Endothelial cell of hepatic sinusoid (primary cell): Measurements from ENCODE around the gene TMEM72.

Experiments
- in situ Hi-C: cut with HindIII; loops from 2 replicates; pipeline ENCODE4 v1.10.0; 2017; ENCODE audit warnings: low sequenced_read_pairs

TMEM72 gene

DNA sequence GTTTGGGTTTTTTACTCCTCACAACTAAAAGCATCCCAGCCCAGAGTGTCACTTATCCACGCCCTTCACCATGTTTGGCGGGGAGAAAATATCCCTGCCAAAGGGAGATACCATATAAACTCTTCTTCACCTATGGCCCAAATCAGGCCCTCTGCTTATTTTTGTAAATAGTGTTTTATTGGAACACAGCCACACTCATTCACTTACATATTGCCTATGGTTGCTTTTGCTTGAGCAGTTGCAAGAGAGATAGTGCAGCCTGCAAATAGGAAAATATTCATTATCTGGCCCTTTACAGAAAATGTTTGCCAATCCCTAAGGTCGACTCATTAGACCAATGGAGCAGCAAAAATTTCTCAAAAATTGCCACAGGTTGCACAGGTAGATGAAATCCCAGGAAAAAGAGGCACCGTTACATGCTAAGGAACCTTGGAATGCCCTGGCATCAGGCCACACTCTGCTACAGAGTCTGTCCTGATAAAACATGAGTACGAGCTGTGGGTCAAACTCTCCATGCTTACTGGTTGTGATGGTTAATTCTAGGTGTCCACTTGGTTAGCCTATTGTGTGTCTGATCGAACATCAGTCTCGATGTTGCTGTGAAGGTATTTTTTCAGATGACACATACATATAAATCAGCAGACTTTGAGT is 40.6 kb downstream of the TMEM72 start:
- in situ Hi-C loops = no loop called here

DNA sequence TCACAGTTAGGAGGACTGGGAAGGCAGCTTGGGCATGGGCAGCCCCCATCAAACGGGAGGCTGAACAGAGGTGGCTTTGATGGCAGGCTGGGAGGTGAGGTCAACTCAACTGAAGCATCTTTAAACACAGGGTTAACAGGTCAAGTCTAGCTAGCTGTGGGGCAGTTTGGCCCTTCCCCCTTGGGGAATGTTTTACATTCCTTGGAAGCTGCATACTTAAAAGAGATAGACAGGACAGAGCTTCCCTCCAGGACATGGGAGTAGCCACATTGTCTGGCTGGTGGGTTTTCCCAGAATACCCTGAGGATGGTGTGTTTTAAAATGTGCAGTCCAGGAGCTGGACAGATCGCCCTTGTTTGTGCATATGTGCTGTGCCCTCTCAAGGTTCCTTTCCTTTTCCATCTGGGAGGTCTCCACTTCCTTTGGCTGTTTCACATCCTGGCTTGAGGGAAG is 41.7 kb downstream of the TMEM72 start:
- in situ Hi-C loops = no loop called here

DNA sequence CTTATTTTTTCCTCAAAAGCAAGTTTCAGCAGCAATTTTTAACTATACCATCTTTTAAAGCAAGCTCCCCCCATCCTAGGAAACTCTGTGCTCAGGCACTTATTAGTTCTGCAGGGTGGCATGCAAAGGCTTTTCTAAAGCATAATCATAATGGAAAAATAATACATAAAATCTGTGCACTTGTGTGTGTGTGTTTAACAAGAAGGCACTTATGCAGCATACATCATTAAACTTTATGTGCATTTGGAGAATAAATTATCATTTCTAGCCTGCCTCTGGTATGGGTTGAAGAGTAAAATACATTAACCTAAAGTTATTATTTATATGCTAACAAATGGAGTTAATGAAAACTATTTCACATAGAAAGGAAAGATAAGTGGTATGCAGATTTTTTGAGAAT is 42.9 kb downstream of the TMEM72 start:
- in situ Hi-C loops = no loop called here

- in situ Hi-C loops = no loop called here
Measured at GRCh38 chr10:44954962-44955361, 43.8 kb downstream of the TMEM72 start.

- in situ Hi-C loops = no loop called here
Measured at GRCh38 chr10:44955413-44956070, 44.4 kb downstream of the TMEM72 start.

DNA sequence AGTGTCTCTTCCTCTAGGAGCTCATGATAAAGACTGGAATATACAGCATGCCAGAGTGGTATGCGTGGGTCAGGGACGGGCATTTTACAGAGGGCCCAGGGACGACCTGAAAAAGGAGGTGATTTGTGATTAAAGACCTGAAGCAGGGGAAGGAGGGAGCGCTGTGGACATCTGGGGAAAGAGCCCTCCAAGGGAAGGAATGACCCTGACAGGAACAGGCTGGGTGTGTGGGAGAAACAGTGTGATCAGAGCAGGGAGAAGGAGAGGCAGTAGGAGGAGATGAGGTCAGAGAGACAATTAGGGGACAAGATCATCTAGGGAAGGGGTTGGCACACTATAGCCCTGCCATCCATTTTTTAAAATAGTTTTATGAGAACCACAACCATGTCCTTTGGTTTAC is 45.1 kb downstream of the TMEM72 start:
- in situ Hi-C loops = no loop called here

DNA sequence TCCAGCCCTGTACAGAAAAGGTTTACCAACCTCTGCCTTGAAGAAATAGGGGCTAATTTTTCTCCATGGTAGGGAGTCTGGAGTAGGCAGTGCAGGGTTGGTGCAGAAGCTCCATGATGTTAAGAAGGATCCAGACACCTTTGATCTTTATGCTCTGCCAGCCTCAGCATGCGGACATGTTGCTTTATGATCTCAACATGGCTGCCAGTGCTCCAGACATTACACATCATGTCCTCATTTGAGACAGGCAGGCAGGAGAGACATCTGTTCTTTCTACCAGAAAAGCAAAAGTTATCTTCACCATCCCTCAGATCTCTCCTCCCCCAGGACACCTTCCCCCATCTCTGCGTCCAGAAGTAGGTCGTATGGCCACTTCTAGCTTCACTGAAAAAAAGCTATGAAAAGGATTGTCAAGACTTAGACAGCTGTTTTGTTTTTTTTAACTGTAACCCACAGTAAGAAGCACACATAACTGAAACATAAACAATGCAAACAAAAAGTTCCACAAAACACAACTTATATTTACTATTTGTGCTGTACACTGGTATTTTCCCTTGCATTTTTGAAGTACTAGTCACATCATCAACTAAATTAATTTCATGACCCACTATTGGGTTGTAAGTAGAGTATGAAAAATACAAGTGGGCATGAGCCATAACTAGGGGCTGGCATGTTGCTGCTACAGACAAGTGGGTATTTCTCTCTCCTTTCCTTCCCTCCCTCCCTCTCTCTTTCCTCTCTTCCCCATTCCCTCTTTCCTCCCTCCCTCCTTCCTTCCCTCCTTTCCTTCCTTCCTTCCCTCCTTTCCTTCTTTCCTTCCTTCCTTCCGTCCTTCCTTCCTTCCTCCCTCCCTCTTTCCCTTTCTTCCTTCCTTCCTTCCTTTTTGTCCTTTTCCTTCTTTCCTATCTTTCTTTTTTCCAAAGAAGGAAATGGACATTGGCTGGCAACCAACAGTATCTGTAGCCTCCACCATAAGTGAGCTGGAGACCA is 45.9 kb downstream of the TMEM72 start:
- in situ Hi-C loops = no loop called here

- in situ Hi-C loops = no loop called here
Measured at GRCh38 chr10:44958196-44958897, 47.2 kb downstream of the TMEM72 start.

DNA sequence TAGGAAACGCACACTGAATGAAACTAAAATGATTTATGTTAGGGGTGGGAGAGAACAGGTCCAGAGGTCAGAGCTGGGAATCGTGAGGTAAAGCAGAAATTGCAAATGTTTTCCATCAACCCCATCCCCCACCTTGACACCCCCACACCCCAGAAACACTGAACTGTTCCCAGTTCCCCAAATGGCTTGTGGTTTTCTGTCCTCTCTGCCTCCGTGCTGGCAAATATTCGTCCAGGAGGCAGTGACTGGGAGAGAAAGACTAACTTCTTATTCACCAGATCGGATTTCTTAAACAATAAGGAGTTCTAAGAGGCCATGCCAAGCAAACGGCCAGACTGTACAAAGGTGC is 47.7 kb downstream of the TMEM72 start:
- in situ Hi-C loops = no loop called here

DNA sequence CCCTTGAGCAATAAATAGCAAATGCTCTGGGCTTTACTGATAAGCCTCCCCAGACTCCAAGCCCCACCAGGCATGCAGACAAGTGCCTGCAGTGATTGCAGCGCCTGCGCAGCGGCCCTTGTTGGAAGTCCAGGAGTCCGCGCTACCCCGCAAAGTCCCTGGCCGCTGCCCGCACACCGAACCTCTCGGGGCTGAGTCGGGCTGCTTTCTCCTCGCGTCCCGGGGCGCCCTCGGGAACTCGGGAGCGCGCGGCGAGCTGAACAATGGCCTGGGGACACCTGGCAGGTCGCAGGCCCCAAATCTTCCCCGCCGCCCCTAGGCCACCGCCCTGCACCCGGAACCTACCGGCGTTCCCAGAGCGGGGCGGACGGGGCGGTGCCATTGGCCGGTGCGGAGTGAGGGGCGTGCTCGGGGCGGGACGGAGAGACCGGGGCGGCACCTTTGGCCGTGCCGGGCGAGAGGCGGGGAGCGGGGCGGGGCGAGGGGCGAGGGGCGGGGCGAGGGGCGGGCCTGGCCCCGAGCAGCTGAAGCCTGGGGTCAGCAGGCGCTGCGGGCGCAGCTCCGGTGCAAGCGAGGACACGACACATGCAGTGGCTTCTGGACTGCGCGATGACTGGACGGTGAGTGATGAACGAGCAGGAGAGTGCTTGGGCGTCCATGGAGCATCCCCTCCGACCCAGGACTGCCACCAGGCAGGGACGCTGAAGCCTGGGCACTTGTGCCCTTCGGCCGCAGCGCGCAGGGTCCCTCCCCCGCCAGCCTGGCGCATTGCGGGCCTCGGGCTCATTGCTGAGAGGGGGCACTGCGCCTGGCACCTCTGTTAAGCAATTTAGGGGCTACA is 48.3 kb downstream of the TMEM72 start, which contains the start of gene RASSF4:
Gene RASSF4, plus strand, starts transcription at position 556 of the 841 bp plus-strand sequence. CDS start 10,401 bp downstream, outside the sequence.
- in situ Hi-C loops = loop anchor here (5.0 kb wide), 1 partner anchor 38 kb away; no protein-coding TSS in a partner anchor

- in situ Hi-C loops = loop anchor here (5.0 kb wide), 1 partner anchor 37 kb away; no protein-coding TSS in a partner anchor
Measured at GRCh38 chr10:44960088-44960460, 48.9 kb downstream of the TMEM72 start.

DNA sequence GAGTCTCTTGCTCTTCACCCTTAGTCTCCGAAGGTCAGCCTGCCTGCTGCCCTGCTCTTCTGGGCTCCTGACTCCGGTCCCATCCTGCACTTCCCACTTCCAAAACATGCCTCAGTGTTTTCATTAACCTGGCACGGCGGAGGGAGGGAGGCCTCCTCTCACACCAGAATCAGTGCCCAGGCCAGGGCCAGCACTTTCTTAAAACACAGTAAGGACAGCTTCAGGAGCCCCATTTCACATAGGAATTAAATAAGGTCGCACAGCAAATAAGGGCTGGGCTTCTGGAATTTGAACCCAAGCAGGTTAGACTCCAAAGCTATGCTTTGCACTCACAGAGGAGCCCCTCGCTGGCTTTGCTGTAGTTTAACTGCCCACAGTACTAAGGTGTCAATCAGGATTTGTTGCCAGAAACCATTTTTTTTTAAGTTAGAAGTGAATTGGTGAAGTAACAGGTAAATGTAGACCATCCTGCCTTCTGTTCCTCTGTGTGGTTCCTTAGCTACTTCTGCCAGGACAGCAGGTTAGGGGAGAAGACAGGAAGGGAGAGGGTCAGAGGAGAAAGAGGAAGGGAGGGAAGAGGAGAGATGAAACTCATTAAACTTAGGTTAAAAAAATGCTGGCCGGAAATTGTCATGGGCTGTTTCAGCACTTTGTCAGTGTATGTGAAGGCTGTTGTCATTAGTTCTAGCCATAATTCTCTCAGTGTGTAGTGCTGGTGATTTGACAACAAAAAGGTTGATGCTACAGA is 49.5 kb downstream of the TMEM72 start:
- in situ Hi-C loops = loop anchor here (5.0 kb wide), 1 partner anchor 37 kb away; no protein-coding TSS in a partner anchor

GRCh38 chr10:44961230-44961571 is 50.1 kb downstream of the TMEM72 start:
- in situ Hi-C loops = loop anchor here (5.0 kb wide), 1 partner anchor 36 kb away; no protein-coding TSS in a partner anchor

DNA sequence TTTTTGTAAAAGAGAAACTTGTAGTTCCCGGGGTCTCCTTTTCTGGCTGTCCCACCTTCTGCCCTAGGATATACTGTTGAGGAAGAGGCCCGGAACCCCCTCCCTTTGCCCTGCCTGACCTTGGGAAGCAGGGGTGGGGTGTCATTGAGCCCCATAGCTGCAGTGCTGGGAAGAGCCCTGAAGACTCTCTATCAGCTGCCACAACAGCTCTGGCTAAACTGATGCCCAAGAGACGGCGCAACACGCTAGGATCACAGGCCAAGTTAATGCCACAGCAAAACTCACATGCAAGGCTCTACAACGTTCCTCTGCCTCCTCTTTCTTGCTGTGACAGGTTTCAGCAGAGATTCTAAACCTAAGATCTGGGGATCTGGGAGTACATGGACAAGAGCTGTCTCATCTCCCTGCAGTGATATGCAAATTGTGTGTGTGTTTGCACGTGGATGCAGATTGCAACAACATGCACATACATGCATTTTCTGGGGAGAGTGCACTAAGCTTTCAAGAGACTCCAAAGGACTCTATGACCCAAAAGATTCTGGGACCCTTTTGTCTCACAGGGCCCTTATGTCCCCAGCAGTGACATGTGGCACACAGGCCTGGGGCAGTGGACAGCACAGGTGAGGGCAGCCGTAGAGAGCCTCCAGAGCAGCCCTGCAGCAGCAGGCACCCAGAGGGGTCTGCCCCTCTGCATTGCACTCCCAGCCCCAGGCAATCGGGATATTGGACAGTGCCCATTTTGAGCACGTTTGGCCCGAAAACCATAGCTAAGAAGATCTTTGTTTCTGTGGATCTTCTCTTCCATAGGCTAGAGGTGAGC is 51.0 kb downstream of the TMEM72 start:
- in situ Hi-C loops = loop anchor here (5.0 kb wide), 1 partner anchor 35 kb away; no protein-coding TSS in a partner anchor

- in situ Hi-C loops = loop anchor here (5.0 kb wide), 1 partner anchor 34 kb away; no protein-coding TSS in a partner anchor
Measured at GRCh38 chr10:44962870-44963738, 52.0 kb downstream of the TMEM72 start.

DNA sequence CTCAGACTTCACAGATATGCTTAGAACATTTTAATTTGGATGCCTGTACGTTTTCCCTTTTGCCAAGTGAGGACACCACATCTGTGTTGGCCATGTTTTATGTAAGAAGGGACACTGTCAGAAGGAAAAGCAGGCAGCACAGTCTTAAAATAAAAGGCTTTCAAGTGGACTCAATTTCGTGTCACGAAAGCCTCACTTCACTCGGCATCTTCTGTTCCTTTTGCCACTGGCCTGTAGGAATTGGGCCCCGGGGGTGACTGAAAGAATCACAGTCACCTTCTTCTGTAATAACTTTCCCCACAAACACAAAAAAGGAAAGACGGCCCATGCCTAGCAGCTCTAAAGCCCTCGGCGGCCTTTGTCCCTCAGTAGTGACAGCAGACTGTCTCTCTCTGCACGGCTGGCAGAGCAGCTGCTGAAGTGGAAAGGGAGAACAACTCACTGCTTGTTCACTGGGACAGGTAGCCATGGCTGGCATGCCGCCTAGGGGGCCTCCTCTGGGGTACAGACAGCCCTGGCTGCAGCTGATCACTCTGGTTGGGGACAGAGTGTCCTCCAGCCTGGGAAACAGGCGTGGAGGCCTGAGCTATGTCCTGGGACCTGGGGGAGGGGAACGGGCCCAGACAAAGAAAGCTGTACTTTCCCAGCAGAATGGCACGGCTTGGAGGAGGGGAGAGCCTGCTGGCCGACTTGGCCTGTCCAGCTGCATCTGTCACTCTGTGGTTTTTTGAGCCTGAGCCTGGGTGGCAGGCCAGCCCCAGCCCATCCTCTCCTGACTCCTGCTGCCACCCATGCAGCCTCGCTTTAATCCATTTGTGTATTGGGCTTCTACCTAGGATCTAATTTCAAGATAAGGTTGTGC is 52.9 kb downstream of the TMEM72 start:
- in situ Hi-C loops = loop anchor here (5.0 kb wide), 1 partner anchor 33 kb away; no protein-coding TSS in a partner anchor
